MM.1S (cell line): Measurements from ENCODE around the gene STYX.

Experiments used
- CTCF ChIP-seq: fragments of 300-600 bp; sonication (generic); IDR thresholded peaks from 2 replicates; pipeline ENCODE4 v1.5.1; 2016; ENCODE audit warnings: antibody characterized with exemption, low read length, mixed read lengths
- EZH2 ChIP-seq: fragments of 300-600 bp; sonication (generic); optimal IDR thresholded peaks from 2 replicates; pipeline ENCODE3; 2017; ENCODE audit warnings: low read depth, mild to moderate bottlenecking, antibody characterized with exemption, low read length, mixed read lengths

DNA sequence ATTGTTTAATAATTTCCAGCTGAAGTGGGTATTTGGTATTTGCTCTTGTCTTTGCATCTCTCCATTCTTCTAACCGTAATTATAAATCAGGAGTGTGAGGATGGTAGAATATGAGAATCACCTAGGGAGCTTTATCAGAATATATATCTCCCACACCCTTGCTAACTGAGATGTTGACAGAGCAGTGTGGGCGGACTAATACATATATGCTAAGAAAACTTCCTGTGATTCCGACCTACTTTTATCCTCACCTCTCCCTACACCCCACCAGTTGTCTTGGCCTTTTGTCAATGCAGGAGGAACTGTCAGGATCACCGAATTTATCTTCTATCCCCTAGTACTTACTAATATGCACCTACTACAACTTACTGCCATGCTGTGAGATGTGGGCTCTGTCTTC is 76.1 kb downstream of the STYX start:
- TF ChIP-seq EZH2 (no peak), CTCF (no peak)
